Activated naive CD4-positive, alpha-beta T cell treated with anti-CD3 and anti-CD28 coated beads, Interleukin-2, amount 50 U/mL, for 16 hours (primary cell): ENCODE measurements around the gene TMEM132D.
"Not testable (repeated sequence)": the region's sequence is repeated elsewhere in the genome, so short reads cannot be mapped to it uniquely, and the experiment has no call there.

ENCODE experiments used
- DNase-seq: peaks from one replicate; pipeline ENCODE4 v3.0.0-alpha.2; 2020

The TMEM132D gene

GRCh38 chr12:129082441-129082840 is 821.4 kb downstream of the TMEM132D start:
- no peak for DNase-seq

DNA sequence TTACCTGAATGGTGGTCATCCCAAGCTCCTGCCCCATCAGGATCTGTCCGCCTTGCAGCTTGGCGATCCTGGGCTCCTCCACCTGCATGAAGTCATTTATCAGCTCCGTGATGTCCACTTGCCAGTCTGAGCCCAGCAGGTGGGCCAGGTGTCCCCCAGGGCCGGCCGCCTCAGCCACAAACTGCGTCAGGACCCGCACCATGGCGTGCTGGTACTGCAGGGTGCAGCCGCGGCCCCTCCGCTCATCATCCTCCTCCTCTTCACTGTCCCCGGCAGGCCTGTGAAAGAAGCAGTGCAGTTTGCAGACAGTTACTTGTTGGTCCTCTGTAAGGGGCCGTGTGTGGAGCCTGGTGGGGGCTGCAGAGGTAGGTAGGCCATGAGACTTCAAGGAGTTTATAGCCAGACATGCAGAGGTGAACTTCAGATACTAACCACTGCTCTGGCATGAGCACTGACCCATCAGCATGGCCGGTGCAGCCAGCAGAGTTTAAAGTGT is 822.0 kb downstream of the TMEM132D start:
- no peak for DNase-seq

- no peak for DNase-seq
These were observed 823.0 kb downstream of the TMEM132D start for GRCh38 chr12:129080821-129081220.

DNA sequence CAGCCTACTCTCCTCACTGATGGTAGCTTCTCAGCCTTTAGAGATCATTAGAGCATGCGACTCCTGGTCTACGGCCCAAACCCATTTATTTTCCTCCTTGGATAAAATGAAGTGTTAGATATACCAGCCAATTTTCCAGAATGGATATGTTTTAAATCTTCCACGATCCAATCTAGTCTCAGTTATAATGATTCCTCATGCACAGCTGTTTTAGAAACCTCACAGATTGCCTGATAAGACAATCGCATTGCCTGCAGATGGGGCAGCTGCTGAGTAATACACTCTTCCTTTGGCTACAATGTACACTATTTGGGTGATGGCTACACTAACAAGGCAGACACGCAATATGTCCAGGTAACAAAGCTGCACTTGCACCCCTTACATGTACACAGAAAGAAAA is 823.4 kb downstream of the TMEM132D start:
- no peak for DNase-seq

- no peak for DNase-seq
These were observed 824.1 kb downstream of the TMEM132D start for GRCh38 chr12:129079719-129080118.

DNA sequence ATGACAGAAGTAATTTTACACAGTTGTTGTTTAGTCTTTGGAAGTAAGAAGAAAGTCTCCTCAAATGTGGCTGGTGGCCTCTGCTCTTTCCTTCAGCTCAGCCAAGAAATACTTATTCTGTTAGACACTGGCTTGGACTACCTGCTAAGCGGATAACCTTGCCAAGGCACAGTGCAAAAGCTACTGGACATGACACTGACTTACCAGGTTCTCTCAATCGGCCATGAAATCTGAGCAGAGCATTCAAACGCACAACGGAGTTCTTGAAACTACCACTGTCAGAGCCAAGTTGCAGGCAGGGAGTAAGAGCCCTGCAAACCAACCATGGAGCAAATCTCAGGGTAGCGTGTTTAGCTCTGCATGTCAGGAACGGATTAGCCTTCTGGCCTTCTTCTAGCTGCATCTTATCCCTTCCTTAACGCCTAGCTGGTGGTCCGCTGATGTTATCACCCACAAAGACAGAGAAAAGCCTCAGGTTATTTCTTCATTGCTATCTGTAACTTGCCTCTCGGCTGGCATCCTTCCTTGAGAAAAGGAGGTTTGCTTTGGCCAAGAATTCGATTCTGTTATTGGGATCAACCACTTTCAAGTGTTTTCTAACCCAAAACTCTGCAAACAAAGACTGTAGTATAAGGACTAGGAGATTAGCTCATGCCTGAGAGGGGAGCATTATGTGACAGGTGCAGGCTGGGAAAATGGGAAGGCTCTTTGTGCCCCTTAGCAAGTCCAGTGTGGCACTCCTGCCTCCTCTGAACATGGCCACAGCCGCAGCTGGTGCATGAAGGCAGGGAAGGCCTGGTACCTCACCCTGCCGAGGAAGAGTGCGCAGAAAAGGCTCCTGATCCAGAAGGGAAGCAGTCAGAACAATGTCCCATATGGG is 827.1 kb downstream of the TMEM132D start:
- no peak for DNase-seq

DNA sequence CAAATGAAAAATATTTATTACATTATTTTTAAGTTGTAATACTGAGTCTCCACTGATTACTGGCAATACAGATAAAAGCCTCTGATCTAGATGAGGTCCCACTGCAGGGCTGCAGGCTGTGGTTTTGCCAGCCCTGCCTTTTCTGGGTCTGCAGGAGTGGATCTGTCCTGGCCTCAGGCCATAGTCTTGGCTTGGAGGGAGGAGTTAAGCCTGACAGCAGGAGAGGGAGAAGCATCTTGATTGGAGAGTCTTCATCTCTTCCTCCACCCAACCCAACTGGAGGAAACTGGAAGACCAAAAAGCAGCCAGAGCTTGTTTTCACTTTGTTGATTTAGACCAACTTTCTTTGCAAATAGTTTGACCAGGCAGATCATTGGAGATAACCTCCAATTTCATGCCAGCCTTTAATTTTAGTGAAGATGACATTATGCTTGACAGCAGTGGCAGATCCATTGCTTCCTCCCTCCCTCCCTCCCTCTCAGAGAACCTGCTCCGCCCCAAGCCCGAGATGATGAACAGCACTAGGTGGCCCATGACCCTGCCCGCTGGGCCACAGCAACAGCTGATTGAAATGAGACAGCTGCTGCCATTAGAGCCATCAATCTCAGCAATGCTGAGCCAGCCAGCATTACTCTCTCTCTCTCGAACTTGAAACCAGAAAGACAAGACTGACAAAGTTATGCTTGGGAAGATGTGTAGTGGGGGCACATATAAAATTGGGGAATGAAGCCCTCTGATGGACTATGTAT is 828.2 kb downstream of the TMEM132D start:
- no peak for DNase-seq

- DNase-seq: no peak
These were observed 829.4 kb downstream of the TMEM132D start for GRCh38 chr12:129074379-129074778.

GRCh38 chr12:129073157-129073915 is 830.5 kb downstream of the TMEM132D start:
- DNase-seq: no peak

GRCh38 chr12:129071362-129071761 is 832.5 kb downstream of the TMEM132D start:
- DNase-seq: no peak

GRCh38 chr12:129069886-129070285 is 833.9 kb downstream of the TMEM132D start:
- DNase-seq: no peak

- no peak for DNase-seq
These were observed 835.1 kb downstream of the TMEM132D start for GRCh38 chr12:129068684-129069083.

DNA sequence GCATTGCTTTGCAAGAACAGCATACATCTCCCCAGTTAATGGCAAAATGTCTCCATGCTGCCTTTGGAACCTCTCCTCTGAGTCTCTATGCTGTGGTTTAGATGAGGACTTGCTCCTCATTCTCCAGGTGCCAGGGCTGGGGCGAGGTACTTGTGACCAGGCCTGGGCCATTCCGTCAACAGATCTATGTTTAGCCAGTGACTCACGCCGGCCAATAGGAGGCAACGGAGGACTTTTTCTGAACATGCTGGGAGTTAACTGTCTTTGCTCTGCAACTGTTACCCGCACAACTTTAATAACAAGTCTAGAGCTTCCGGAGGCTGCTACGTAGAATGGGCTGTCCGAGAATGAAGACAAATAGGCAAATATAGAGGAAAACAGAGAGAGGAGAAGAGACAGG is 836.3 kb downstream of the TMEM132D start:
- DNase-seq: no peak

DNA sequence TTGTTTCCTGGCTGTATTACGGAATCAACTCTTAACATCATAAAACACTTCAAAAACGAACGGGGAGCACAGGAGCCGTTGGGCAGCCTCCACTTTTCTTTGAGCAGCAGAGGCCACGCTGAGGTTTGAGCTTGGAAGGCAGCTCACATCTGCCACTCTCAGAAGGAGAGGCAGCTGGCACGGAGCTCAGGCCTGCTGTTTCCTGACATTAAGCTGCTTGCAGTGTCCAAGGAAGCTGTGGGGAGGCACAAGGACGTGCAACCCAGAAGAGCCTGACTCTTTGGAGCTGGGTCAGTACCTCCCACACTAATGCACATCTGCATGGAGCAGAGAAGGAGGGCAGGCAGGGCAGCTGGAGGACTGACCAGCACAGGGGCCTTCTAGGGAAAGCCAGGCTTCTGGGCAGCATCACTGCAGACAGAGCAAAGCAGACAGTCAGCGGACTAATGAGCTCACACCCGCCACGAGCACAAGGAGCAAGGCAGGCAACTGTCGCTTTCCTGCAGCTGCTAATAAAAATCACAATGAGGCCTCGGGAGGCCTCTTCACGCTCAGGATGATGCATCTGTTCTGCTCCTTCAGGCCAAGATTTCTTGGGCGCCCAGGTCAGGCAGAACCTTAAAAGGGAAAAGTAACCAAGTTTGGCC is 839.5 kb downstream of the TMEM132D start:
- DNase-seq: no peak

DNA sequence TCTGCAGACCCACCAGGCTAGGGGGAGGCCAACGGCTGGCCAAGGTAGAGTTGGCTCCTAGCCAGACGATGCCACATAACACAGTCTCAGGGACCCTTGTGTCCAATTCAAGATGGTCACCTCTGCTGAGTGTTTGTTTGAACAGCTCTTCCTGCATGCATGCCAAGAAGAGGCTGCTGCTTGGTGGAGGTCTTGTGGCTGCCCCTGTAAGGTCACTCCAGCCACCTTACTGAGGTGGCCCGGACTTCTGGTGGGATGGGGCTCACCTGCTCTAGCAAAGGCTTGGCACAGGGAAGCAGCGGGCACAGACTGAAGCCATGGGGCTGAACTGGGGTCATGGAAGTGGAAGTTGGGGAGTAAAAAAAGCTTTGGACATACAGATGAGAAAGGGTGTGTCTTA is 840.2 kb downstream of the TMEM132D start:
- DNase-seq: no peak

DNA sequence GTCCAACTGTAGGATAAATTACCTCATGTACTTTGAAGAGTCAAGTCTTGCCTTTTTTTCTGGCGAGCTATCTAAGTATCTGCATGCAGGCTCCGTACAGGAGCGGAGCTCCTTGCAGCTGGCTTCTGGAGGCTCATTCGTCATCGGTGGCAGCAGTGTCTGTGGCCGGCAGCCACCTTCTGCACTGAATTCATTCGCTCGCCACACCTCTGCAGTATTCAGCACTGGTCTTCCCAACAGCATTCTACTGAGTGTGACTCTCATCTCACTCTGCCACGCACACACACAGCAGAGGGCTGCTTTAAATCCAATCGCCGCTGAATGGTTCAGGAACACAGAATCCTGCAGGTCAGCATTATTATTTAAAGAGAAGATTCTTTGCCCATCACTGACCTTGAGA is 850.6 kb downstream of the TMEM132D start:
- no peak for DNase-seq

GRCh38 chr12:129052373-129052772 is 851.5 kb downstream of the TMEM132D start:
- no peak for DNase-seq

DNA sequence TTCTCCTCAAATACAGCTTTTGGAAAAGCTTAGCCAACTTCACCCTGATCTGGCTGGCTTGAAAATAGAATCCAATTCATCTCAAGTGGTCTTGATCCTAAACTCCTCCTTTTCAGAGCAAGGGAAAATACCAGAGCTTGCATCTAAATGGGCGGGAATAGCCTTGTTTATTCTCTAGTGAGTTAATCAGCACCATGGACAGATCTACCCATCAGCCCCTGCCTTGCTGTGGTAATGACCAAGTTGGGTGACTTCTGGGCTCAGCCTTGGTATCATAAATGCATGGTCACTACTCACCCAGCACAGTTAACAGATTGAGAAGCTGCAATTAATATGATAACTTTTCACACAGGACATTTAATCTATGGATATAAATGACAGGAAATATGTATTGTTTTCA is 853.9 kb downstream of the TMEM132D start:
- DNase-seq: no peak

DNA sequence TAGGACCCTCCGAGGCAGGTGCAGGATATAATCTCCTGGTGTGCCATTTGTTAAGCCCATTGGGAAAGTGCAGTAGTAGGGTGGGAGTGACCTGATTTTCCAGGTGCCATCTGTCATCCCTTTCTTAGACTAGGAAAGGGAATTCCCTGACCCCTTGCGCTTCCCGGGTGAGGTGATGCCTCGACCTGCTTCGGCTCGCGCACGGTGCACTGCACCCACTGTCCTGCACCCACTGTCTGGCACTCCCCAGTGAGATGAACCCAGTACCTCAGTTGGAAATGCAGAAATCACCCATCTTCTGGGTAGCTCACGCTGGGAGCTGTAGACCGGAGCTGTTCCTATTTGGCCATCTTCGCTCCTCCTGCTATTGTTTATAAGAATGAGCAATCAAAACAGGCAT is 860.5 kb downstream of the TMEM132D start:
- DNase-seq: not testable (repeated sequence)

DNA sequence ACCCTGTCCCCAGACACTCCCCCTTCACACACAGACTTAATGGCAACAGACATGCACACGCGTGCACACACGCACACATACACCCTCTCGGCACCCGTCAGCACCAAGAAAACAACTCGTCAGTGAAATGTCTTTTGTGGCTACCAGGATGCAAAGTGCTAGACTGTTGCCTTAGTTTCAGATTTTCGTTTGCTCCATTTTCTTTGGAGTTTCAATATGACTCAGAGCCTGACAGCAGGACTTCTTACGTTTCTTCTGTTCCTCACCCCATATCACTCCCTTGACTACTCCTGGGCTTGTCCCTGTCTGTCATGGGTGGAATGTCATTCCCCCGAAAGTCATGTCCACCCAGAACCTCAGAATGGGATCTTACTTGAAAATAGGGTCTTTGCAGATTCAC is 867.7 kb downstream of the TMEM132D start:
- no peak for DNase-seq

- no peak for DNase-seq
These were observed 869.1 kb downstream of the TMEM132D start for GRCh38 chr12:129034558-129035289.

GRCh38 chr12:129028844-129029243 is 875.0 kb downstream of the TMEM132D start:
- no peak for DNase-seq
